RWPE2 (cell line): ENCODE data around the gene C16orf90.

Experiments used
- ATAC-seq: fragments of 200-7000 bp; cut with Tn5 transposase; 3 replicates; pipeline ENCODE4 v1.9.1; 2021; ENCODE audit warnings: low read depth
- DNase-seq: peaks from one replicate; pipeline ENCODE4 v3.0.0-alpha.2; 2020; ENCODE audit warnings: low spot score
- H3K27ac ChIP-seq: fragments of 450-650 bp; 2 replicates; pipeline ENCODE4 v1.5.1; 2017; ENCODE audit warnings: mild to moderate bottlenecking; ENCODE audit not compliant: poor library complexity, severe bottlenecking
- H3K27me3 ChIP-seq: fragments of 250-450 bp; sonication (Bioruptor Pico); 2 replicates; pipeline ENCODE4 v1.5.1; 2021; ENCODE audit warnings: mild to moderate bottlenecking, moderate library complexity; ENCODE audit not compliant: insufficient read depth, poor library complexity, severe bottlenecking
- H3K36me3 ChIP-seq: fragments of 250-450 bp; sonication (Bioruptor Pico); 2 replicates; pipeline ENCODE4 v1.5.1; 2020; ENCODE audit warnings: low read depth, mild to moderate bottlenecking, moderate library complexity
- H3K4me1 ChIP-seq: fragments of 250-450 bp; sonication (Bioruptor Pico); 2 replicates; pipeline ENCODE4 v1.5.1; 2021; ENCODE audit warnings: mild to moderate bottlenecking, moderate library complexity; ENCODE audit not compliant: insufficient read depth, poor library complexity, severe bottlenecking
- H3K4me3 ChIP-seq: fragments of 250-450 bp; sonication (Bioruptor Pico); 2 replicates; pipeline ENCODE4 v1.5.1; 2021; ENCODE audit warnings: mild to moderate bottlenecking, moderate library complexity; ENCODE audit not compliant: severe bottlenecking
- H3K9me3 ChIP-seq: fragments of 250-450 bp; sonication (Bioruptor Pico); 2 replicates; pipeline ENCODE4 v1.5.1; 2021; ENCODE audit warnings: mild to moderate bottlenecking, moderate library complexity; ENCODE audit not compliant: severe bottlenecking
- CTCF ChIP-seq: fragments of 450-650 bp; IDR thresholded peaks from one replicate; pipeline ENCODE4 v1.5.1; 2017; ENCODE audit warnings: mild to moderate bottlenecking, moderate library complexity; ENCODE audit not compliant: poor library complexity, severe bottlenecking

Gene C16orf90

GRCh38 chr16:3520413-3520812, 25.1 kb upstream of the C16orf90 start:
- no peak for DNase-seq
- Histone ChIP-seq H3K4me1 (no peaks in the 10 kb centered on the region), H3K9me3 (no peaks in the 10 kb centered on the region), H3K27ac (no peak overlapping the region), H3K36me3 (peaks cover 50% of the 10 kb centered on the region), H3K4me3 (no peak overlapping the region), H3K27me3 (no peaks in the 10 kb centered on the region)
- no peak for ATAC-seq
- no peak for TF ChIP-seq CTCF

GRCh38 chr16:3519581-3519980, 24.3 kb upstream of the C16orf90 start:
- Histone ChIP-seq H3K9me3 (no peaks in the 10 kb centered on the region), H3K4me1 (no peaks in the 10 kb centered on the region), H3K27me3 (no peaks in the 10 kb centered on the region), H3K27ac (no peak overlapping the region), H3K4me3 (no peak overlapping the region), H3K36me3 (peaks cover 55% of the 10 kb centered on the region)
- DNase-seq (no peak), ATAC-seq (no peak)
- no peak for TF ChIP-seq CTCF

GRCh38 chr16:3518986-3519348, 23.7 kb upstream of the C16orf90 start:
- H3K9me3 ChIP-seq, result no peaks in the 10 kb centered on the region
- no peak for TF ChIP-seq CTCF
- no peak overlapping the region for H3K27ac ChIP-seq
- H3K27me3 ChIP-seq, result no peaks in the 10 kb centered on the region
- H3K4me3 ChIP-seq, result no peak overlapping the region
- peaks cover 61% of the 10 kb centered on the region for H3K36me3 ChIP-seq
- ATAC-seq (no peak), DNase-seq (no peak)
- H3K4me1 ChIP-seq, result no peaks in the 10 kb centered on the region

- Histone ChIP-seq H3K4me3 (no peak overlapping the region), H3K27me3 (no peaks in the 10 kb centered on the region), H3K9me3 (no peaks in the 10 kb centered on the region), H3K4me1 (no peaks in the 10 kb centered on the region), H3K36me3 (peaks cover 61% of the 10 kb centered on the region), H3K27ac (no peak overlapping the region)
- no peak for DNase-seq
- ATAC-seq, result no peak
- TF ChIP-seq CTCF, result no peak
Measured at GRCh38 chr16:3518292-3518985, 23.1 kb upstream of the C16orf90 start.

GRCh38 chr16:3515897-3516296, 20.6 kb upstream of the C16orf90 start:
- Histone ChIP-seq H3K27ac (no peak overlapping the region), H3K9me3 (no peaks in the 10 kb centered on the region), H3K27me3 (no peaks in the 10 kb centered on the region), H3K36me3 (peaks cover 69% of the 10 kb centered on the region), H3K4me3 (no peak overlapping the region), H3K4me1 (no peaks in the 10 kb centered on the region)
- ATAC-seq, result no peak
- no peak for TF ChIP-seq CTCF
- no peak for DNase-seq
